GM21367 (cell line): ENCODE results near the gene COPB1.

Source experiments
- ATAC-seq: cut with Tn5 transposase; IDR thresholded peaks from one replicate; pipeline ENCODE4 v1.9.1; 2021; ENCODE audit not compliant: unreplicated experiment

COPB1 gene

GRCh38 chr11:14425621-14426020 is 74.0 kb downstream of the COPB1 start:
- no peak for ATAC-seq

DNA sequence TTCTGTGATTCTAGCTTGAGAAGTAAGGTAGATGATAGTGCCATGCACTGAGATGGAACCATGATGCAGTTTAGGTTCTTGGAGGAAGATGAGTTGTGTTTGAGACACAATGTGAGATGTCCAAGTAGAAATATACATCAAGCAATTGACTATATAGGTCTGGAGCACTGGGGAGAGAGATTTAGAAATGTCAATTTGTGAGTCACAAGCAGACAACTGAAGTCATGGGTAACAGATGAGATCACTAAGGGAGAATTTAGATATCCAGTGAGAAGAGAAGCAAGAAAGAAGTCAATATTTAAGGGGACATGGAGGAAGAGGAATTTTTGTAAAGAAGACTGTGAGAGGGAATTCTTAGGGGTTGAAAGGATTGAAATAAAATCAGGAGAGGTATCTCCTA is 75.5 kb downstream of the COPB1 start:
- ATAC-seq, result no peak

- no peak for ATAC-seq
Observed at GRCh38 chr11:14423633-14424032, 76.0 kb downstream of the COPB1 start.

GRCh38 chr11:14422814-14423182 is 76.8 kb downstream of the COPB1 start:
- no peak for ATAC-seq

DNA sequence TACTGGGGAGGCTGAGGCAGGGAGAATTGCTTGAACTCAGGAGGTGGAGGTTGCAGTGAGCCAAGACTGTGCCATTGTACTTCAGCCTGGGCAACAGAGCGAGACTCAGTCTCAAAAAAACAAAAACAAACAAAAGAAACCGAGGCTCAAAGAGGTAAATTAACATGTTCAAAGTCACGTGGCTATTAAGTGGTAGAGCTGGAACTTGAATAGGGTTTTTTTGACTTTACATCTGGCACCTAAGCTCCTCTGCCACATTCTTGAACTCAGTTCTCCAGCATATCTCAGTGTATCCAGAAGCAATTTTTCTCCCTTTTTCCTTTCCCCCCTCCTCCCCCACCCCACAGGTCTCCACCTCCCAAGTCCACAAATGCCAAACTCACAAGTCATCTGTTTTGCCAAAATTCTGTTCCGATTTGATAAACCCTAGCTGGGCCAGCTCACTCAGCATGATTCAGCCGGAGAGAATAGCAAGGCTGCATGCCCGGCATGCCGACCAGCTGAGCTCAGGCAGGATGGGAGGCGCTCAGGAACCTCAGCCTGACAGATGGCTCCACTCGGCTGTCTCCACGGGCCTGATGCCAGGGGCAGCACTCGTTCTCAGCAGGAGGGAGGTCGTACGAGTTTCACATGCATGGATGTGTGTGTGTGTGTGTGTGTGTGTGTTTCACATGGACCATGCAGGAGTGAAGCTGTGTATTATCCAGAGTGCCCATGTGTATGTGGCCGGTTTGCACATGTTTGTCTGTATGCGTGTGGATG is 77.4 kb downstream of the COPB1 start:
- ATAC-seq, result no peak

DNA sequence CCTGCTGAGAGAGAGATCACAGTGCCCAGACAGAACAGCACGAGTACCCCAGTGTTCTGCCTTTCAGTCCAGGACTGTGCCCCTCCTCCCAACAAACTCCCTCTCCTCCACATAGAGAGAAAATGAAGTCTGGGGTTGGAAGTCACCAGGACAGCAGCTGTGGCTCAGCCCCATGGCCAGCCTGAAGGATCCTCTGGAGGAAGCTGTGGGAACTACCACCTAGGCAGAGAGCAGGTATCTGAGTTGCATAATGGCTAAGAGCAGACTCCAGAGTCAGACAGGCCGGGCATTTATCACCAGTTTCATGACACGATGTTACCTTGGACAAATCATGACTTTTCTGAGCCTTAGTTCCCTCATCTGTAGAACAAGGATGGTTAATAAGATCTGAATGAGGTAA is 79.4 kb downstream of the COPB1 start:
- ATAC-seq, result no peak

DNA sequence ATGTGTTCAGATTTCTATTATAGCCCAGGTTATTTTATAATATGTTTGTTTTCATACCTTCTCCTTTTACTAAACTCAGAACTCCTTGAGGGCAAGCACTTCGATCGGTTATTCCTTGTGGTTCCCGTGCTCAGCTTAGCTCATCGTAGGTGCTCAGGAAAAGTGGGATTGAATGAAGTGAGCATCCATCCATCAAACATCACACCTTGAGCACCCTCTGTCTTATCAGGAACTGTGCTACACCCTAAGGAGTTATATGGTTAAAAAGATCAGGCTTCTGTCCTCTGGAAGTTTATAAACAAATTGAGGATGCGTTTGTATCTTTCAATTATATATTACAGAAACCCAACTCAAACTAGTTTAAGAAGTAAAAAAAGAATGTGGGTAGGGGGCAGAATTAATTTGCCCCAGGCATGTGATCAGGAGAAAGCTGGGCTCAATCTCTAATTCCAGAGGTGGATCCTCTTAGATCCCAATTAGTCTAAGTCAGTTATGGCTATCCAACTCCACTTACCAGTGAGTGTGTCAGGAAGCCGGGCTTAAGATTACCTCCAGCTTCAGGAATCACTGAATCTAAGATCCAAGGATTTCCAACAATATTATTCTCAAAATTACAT is 80.7 kb downstream of the COPB1 start:
- no peak for ATAC-seq

- ATAC-seq, result no peak
Observed at GRCh38 chr11:14417617-14418374, 81.8 kb downstream of the COPB1 start.

- ATAC-seq, result no peak
Observed at GRCh38 chr11:14417186-14417585, 82.4 kb downstream of the COPB1 start.

DNA sequence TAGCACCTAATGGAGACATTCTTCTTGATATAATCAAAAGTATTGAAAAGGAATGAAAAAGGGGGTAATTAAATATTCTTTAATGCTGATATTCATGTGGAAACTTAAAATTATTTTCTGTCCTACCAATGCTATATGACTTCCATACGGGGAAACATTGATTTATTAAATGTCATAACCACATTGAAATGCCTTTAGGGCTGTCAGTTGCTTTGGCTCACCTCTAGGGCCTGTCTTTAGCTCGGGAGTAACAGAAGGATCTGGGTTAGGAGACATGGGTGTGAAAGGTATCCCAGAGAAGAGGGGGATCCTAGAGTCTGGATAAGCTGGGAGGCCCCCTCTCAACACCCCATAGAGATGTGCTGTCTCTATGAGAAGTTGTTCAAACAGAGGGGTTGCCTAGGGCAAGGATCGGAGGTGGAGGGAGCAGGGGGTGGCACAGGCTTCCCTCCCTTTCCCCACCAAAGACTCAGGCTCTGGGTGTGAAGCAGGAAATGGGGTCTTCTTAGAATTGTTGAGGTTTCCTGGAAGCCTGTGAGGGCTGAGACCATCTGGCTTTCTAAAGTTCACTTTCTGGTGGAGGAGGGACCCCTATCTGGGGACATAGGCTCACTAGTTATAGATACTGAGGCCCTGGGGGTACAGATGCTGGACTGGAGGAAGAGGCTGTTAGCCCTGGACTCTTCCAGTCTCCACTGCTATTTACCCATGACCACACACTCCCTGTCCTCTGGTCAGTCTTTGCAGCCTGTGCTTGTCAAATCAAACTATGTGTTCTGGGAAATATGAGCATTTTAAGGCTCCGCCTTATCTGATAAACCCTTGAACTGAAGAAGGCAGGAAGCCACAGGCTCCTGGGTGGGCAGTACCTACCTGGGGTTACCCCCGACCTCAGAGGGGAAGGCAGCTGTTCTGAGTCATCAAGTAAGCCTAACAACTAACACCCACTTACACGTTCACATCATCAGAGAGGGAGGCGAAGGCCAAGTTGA is 84.8 kb downstream of the COPB1 start:
- ATAC-seq, result peak; percentile 62

DNA sequence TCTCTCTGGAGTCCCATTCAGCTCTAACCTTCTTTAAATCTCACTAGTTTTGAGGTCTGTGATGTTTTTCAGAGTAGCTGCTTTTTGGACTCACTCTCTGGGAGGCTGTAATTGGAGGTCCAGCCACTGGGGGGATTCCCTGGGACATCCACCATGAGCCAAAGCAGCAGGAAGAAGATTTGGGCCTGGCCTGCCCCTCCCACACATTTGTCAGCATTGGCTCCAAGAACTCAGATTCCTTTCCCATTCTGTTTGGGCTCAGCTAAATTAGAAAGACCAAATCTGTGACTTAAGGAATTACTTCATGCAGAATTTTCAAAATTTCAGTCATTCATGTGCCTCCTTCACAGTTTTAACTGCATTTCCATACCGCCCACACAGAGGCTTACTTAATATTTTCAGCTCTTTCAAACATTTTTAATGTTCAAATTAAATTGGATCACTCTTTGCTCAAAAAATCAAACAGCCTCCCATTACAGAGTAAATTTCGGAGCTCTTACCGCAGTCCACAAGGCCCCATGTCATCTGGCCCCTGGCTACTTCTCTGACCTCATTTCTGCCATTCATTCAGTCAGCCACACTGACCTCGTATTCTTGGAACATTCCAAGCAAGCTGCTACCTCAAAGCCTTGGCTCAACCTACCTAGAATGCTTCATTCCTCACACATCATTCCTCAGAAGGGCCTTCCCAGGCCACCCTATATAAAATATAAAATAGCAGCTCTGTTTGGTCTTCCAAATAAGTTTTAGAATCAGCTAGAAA is 86.1 kb downstream of the COPB1 start:
- no peak for ATAC-seq

DNA sequence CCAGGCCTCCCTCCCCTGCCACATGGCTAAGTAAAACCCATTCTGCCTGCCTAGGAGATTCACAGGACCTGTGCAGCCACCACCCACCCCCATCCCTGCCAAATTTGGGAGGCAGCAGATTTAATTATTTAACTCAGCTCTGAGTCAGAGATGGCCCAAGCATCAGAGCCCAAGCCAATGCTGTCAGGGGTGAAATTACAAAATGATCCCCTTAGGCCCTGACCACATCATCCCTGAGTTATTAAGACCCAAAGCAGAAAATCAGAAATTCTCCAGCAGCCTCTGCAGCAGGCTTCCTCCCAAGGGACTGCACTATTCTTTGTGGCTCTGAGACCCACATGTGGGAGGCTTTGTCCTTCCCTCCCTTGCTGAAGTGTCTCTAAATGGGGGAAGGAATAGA is 87.8 kb downstream of the COPB1 start:
- no peak for ATAC-seq

- no peak for ATAC-seq
Observed at GRCh38 chr11:14409891-14410290, 89.7 kb downstream of the COPB1 start.

GRCh38 chr11:14408612-14409011 is 91.0 kb downstream of the COPB1 start:
- ATAC-seq, result no peak
